Islet of Langerhans (tissue), 1 donor: ENCODE data around the gene PGBD4.

Source experiments
- FAIRE-seq: peaks from one replicate; lab custom pipeline; 2011; peaks lifted over from hg19 to GRCh38; lab: Jason Lieb, UNC

PGBD4 gene

DNA sequence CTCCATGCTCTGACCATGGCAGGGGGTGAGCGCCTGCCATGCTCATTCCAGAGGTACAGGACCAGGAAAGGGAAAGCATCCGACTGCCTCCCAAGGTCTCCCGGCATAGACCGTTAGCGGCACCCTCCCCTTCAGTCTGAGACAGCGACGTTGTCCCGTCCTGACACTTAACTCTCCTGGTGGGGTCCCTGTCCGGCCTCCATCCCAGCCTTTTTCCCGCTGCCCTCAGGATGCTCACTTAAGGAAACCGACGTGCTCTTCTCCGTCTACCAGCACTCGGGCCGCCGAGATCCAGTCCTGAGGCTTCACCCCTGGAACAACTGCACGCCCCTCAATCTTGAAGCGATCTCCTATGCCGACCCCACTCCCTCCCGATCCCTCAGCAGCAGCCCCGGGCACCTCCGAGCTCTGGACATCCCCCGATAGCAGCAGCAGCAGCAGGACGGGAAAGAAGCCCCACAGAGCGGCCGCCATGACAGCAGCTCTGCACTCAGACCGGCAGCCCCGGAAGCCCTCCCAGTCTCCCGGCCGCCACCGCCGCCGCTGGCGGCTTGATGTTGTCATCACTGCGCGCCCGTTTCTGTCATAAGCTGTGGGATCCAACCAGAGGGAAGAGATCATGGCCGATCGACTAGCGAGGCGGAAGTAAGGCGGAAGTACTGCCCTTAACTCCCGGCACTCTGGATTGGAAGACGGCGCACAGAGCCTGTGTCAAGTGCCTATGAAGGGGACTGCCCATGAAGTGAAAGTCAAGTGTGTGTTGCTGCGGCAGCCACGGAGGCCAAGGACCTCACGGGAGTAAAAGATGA, at the start of gene PGBD4, which contains the start of gene EMC7:
TSS of gene PGBD4 (plus strand) at position 718 of the 809 bp plus-strand sequence. CDS start 449 bp downstream, outside the sequence.
TSS of gene EMC7 (minus strand) at position 497 of the 809 bp plus-strand sequence. CDS start at position 474, 23 bp downstream.
- FAIRE-seq: peak; percentile 92

DNA sequence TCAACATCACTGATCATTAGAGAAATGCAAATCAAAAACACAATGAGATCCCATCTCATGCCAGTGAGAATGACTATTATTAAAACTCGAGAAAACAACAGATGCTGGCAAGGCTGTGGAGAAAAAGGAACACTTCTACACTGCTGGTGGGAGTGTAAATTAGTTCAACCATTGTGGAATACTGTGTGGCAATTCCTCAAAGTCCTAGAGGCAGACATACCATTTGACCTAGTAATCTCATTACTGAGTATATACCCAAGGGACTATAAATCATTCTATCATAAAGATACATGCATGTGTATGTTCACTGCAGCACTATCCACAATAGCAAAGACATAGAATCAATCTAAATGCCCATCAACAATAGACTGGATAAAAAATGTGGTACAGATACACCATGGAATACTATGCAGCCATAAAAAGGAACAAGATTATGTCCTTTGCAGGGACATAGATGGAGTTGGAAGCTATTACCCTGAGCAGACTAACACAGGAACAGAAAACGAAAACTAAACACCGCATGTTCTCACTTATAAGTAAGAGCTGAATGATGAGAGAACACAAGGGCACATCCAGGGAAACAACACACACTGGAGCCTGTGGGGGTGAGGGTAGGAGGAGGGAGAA, 47.7 kb upstream of the PGBD4 start:
- no peak for FAIRE-seq

DNA sequence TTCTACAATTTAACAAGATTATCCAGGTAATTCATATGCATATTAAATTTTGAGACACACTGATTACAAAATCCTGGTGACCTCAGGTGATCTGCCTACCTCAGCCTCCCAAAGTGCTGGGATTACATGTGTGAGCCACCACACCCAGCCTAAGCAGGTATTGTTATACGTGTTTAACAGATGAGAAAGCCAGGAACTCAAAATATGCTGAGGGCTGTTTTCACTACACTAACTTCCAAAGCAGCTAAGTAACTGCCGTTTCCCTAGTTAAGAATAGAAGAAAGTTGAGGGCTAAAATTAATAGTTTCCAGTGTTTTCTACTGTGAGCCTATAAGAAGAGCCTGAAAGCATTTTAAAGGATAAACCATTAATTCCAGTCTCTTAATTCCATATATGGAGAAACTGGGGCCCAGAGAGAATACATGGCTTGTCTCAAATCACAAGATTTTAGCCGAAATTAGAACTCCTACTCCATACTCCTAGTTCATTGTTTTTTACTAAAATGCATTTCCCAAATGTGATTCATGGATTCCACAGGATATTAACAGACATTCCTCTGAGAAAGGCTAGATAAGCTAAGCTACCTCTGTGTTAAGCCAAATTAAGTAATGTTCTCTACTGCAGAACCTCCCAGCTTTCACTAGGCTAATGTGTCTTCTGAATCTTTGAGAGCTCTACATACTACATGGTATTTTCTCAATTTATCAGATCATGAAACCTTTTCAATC, 45.9 kb upstream of the PGBD4 start:
- no peak for FAIRE-seq

DNA sequence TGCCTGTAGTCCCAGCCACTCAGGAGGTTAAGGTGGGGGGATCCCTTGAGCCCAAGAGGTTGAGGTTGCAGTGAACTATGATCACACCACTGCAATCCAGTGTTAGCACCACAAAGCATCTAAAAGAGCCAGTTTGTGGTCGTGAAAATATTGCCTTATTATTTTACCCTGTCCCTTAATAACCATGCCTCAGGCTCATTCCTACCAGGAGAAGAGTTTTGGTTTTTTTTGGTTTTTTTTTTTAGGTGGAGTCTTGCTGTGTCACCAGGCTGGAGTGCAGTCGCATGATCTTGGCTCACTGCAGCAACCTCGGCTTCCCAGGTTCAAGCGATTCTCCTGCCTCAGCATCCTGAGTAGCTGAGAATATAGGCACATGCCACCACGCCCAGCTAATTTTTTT, 45.0 kb upstream of the PGBD4 start:
- FAIRE-seq: no peak

DNA sequence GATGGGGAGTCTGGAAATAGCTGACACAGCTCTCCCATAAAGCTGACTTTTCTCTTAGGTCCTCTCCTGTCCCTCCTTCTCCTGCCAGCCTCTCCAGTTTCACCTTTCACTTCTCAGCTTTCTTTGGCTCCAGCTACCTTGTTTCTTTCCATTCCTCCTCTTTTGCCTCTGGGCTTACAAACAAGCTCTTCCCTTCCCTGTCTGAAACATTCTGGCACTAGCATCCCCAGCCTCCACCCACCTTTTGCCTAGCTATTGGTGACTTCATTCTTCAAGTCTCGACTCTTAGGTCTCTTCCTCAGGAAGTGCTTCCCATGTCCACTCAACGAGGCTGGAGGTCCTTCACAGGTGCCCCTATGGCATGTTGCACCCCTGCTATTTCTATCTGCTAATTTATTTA, 42.4 kb upstream of the PGBD4 start:
- FAIRE-seq: no peak

DNA sequence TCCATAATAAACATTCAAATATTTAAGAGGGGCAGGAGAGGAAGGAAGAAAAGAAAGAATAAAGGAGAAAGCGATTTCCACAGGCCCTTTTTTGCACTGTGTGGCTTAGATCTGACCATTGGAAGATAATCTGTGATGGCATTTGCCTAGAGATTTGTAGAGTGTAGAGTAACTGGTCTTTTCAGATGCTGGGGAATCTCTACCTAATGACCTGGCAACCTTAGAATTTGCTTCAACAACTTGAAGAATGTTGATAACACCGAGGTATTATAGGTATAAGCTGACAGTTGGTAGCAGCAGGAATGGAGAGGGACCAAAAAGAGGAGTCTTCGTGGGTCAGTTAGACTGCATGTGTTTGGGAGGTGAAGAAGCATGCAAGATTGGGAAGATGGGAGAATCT, 41.9 kb upstream of the PGBD4 start:
- FAIRE-seq: no peak

DNA sequence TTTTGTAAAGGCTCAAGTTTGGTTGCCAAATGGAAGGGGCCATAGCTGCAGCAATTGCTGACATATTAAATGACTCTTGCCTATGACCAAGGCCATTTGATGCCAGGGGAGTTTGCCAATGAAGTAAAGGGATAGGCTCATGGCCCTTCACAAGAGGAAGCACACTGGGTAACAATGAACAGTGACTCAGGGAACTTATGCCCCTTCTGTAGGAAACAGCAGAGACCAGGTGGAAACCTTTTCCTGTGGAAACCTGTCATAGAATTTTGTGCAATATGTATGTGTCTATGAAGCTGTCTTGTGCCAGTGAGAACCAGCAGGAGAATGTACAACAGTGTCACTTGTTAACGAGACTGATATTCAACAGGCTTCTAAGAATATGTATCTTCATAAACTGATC, 37.4 kb upstream of the PGBD4 start:
- no peak for FAIRE-seq

DNA sequence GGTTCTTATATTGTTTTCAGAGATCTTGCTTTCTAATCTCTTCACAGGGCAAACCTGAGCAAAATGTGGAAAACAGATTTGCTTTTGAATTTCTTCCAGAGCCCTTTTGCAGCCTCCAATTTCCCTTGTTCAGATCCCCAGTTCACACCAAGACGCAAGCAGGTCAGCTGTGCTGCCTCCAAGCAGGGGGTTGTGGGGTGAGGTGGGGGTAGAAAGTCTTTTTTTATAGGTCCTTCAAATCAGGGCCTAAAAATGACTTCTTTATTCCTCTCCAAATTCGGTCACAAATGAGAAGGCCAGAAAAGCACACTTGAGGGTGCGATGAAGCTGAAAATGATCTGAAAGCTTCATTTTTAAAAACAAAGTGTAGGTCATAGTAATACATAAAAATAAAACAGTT, 36.6 kb upstream of the PGBD4 start:
- FAIRE-seq: no peak

DNA sequence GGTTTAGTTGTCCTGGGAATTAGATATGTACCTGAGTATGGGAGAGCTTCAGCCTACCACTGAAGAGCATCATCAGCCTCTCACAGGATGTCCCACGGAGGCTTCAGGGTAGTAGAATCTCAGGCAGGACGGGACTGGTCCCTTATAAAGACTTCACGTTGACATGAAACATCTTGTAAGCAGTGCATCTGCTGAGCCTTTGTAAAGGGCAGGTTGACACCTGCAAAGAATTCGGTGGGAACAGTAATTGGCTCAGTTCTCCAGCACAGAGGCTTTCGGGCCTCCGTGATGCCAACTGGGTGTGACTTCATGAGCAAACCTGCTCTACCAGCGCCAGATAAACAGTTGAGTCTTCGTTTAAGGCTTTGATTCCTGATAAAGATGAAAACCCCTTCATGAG, 35.9 kb upstream of the PGBD4 start:
- no peak for FAIRE-seq

DNA sequence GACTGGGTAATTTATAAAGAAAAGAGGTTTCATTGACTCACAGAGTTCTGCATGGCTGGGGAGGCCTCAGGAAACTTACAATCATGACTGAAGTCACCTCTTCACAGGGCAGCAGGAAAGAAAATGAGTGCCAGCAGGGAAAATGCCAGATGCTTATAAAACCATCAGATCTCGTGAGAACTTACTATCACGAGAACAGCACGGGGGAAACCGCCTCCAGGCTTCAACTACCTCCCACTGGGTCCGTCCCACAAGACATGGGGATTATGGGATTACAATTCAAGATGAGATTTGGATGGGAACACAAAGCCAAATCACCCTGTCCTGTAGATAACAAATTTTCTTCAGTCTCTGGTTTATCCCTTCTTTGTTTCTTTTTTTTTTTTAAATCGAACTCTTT, 31.9 kb upstream of the PGBD4 start:
- FAIRE-seq: no peak

DNA sequence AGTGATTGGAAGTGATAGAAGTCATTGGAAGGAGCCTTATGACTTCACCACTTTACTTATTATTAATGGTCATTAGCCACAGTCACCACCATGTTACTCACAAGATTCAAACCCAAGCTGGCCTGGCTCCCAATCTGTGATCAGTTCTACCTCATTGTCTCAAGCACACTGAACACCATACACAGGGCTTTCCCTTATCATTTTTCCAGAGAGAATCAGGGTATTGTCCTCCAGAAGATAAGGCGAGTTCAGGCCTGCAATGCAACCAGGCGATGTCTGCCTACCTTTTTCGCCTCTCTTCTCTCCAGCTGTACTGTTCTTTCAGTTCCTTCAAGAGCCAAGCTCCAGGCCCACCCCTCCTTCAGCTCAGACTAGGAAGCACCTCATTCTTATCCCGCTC, 25.1 kb upstream of the PGBD4 start:
- no peak for FAIRE-seq

DNA sequence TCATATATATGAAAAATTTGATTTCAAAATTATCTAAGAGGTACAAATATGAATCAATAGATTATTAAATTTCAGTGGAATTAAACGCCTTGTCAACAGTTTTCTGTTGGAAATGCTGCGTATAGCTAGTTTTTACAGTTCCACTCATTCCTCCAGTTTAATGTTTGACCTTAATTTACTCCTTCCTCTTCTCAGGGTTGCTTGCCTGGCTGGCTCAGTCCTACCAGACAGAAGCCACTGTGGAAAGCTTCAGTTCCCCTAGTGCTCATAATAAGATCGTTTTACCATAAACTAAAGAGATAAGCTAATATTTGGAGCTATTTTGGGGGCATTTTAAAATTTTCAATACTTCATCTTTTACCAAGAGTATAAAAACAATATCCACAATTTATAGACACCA, 23.0 kb upstream of the PGBD4 start:
- FAIRE-seq: no peak

DNA sequence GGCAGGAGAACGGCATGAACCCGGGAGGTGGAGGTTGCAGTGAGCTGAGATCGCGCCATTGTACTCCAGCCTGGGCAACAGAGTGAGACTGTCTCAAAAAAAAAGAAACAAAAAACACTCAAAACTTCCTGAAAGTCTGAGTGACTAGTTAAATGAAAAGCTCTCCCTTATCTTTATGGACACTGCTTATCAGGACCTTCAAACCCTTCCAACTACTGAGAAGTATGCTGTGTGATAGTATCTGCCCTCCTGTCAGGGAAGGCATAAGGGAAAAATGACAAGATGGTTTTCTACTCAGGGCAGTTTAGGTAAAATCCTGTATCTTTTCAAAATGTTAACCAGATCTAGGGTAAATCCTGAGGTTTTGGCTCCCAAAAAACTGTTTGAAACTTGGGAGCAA, 22.0 kb upstream of the PGBD4 start:
- no peak for FAIRE-seq

DNA sequence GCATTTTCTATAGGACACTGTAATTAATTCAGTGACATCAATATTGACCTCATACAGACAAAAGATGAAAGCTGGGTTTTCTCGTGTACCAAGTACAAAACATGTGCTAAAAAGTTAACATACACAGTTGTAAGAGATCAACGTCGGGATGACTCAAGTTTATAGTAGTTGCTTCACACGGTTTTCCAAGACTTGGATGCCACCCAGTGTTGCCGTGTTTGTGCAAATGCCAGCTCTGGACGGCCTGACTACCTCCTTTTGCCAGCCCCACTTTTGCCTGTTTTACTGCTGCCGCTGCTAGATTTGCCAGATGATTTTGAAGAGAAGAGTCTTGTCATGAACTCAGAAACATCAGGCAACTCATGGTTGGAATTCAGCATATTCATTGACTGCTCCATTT, 17.8 kb upstream of the PGBD4 start:
- no peak for FAIRE-seq

DNA sequence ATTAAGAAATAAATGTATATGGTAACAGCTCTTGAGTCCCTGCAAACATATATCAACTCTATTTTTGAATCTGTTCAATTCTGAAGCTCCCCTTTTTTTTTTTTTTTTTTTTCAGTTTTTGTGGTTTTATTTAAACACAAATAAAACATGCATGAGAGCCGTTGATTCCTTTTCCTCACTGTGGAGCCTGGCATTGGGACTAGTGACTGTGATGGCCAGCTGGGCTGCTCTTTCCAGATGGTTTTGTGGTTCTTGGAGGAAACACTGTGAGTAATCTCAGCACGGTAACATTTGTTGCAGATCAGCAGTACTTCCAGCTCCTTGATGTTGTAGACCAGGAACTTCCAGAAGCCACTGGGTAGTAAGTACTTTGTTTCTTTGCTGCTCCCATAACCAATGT, 16.1 kb upstream of the PGBD4 start:
- FAIRE-seq: no peak

DNA sequence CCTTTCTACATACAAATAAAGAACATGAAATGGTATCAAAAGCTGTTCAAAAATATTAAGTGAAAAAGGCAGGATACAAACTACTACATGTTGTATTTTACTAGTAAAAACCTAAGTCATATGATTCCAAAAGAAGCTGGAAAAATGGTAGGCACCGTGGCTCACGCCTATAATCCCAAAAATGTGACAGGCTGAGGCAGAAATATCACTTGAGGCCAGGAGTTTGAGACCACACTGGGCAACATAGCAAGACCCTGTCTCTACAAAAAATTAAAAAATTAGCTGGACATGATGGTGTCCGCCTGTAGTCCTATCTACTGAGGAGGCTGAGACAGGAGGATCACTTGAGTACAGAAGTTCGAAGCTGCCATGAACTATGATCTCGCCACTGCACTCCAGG, 2.0 kb upstream of the PGBD4 start:
- no peak for FAIRE-seq

DNA sequence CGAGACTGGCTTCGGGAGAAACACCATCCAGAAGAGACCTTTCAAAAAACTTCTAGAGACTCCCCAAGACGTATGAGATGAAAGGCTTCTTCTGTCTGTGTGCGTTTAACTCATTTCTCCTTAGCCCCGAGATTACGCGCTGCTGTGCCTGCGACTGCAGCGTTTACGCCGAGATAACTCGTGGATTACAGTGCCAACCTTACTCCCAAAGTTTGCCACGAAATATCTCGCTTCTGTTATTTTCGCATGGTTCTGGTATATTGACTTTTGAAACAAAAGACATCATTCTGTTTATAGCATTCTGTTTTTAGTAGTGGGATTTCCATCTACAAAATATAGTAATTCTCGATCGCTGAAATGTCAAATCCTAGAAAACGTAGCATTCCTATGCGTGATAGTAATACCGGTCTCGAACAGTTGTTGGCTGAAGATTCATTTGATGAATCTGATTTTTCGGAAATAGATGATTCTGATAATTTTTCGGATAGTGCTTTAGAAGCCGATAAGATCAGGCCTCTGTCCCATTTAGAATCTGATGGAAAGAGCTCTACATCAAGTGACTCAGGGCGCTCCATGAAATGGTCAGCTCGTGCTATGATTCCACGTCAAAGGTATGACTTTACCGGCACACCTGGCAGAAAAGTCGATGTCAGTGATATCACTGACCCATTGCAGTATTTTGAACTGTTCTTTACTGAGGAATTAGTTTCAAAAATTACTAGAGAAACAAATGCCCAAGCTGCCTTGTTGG, 467 bp downstream of the PGBD4 start:
- peak; percentile 17 for FAIRE-seq

DNA sequence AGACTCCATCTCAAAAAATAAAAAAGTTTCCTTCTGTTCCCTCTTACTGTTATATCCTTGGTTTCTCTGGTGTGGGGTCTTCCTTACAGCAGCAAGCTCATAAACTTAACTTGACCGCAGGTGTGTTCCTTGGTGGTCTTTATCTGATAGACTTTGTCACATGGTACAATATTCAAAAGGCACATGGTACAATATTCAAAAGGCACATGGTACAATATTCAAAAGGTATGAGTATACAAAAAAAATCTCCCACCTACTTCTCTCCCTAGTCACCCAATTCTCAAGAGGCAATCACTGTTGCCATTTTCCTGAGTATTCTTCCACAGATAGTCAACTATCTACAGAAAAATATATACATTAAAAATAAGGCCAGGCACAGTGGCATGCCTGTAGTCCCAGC, 4.5 kb downstream of the PGBD4 start:
- FAIRE-seq: no peak

DNA sequence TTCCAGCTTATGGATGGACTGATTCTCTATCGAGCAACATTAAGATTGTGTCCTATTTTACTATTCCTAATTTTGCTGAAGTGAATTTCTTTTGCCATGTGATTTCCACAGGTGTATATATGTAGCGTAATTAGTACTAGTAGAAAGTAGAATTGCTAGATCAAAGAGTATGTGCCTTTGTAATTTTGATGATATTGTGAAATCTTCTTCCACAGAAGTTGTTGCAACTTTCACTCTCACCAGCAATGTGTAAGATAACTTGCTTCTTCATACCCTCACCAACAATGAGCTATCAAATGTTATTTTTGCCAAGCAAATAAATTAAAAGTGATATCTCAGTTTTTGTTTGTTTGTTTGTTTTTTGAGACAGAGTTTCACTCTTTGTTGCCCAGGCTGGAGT, 5.4 kb downstream of the PGBD4 start:
- no peak for FAIRE-seq

DNA sequence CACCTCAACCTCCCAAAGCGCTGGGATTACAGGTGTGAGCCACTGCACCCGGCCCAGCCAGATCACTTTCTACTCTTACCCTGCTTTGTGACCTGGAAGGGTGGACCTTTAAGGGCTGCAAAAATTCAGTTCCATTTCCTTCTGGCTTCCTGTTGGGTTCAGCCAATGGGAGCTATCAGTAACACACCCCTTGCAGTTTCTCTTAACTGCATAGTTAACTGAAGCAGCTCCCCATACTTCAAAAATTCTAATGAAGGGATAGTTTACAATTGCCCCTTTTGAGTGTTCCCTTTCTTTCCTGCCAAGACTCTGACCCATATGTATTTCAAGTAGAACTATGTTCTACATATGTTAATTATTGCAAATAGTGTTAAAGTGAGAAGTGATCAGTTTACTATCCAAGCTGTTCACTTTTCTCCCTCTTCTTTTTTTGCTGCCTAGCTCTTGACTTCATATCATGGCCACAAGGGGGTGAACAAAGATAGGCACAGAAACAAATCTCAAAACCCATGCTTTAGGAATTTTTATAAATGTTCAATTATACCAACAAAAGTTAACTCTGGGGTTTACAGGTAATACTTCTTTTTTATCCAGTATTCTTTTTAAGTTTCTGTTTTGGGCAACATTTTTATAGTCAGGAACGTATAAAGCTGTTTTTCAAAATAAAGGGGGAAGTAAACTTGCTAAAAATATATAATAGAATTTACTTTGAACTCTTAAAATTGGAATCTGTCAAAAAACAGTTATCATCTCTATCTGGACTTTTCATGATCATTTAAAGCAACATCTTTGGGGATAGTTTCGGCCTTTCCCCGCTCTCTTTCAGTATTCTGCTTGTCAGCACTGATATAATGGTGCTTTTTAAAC, 8.1 kb downstream of the PGBD4 start:
- FAIRE-seq: peak; percentile 90

DNA sequence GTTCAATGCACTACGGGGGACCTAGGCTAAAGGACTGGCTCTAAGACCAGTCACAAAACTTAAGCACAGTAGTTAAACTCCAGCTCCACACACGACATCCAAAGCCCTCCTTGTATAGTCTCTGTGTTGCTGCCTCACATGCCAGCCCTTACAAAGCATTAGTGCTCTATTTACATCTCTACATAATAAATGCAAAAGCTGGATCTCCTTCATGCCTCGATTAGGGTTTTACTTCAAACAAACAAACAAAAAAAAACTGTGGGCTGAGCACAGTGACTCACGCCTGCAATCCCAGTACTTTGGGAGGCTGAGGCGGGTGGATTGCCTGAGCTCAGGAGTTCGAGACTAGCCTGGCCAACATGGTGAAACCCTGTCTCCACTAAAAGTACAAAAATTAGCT, 9.6 kb downstream of the PGBD4 start:
- no peak for FAIRE-seq

DNA sequence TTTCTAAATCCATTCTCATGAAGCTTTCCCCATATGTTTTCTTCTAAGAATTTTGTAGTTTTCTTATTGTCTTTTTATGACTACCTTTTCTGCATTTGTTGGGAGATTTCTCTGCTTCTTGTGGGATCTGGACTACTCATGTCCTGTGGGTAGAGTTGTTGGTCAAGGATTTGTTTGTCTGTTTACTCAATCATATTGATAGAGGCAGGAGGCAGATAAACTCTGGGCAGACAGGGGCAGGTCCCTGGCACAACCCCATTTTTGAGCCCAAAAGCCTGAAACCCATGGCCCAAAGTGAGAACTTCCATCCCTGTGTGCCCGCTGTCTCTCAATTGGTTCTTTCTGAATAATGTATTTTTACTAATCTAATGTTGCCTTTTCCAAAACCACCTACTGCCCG, 12.3 kb downstream of the PGBD4 start:
- FAIRE-seq: no peak
